ENCODE results near the gene PTPRN2. TPM values are rescaled to one million over a fixed set of nuclear protein-coding genes. Genes with fewer than 3 reads are reported as not detected.
A peak's percentile ranks its signal among the peaks of the same experiment; 100 is the strongest.

The PTPRN2 gene
- total RNA-seq, 4 donors from 2014 or later = 14.9 to 34.3 (median 21.3) TPM

DNA sequence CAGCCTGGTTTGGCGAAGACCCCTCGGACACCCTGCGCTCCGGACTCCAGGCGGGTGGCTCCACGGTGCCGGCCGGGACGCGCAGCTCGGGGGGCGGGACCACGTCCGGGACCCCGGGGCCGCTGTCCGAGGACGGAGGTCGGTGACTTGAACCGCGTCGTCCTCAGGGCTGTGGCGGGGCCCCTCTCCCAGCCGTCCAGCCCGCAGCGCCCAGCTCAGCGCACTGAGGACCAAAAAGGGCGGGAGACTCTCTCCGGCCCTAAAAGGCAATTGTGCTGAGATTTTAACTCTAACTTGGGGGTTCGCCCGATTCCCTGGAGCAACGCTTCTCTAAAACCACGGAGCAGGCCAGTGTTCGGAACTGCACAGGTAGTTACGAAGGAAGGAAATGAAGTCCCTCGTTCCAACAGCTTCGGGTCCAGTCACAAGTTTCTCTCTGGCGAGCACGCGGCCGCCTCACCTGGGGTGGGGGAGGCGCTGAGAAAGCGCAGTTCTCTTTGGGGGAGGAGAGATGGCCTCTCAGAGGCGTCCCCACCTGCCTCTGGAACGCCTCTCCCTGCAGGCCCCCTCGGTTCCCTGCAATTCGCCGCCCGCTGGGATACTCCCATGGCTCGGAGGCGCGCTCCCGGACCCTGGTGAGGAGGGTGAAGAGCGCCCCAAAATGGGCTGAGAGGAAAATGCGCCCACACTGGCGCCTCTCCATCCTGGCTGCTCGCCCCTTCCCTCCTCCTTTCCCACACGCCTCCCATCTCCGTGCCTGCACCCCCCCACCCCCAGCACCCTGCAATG, 898.2 kb downstream of the PTPRN2 start:
- peak in 2 of 3 donors; percentile 23 to 34 for DNase-seq
- Histone ChIP-seq H3K27me3 (peaks cover 0 to 52% of the 10 kb centered on the region in 2 donors), H3K4me3 (peak overlapping the region in 2 of 4 donors; percentile 9 to 50), H3K9me3 (no peaks in the 10 kb centered on the region), H3K27ac (no peak overlapping the region), H3K4me1 (peaks cover 0 to 51% (median 0%) of the 10 kb centered on the region in 4 donors), H3K36me3 (no peaks in the 10 kb centered on the region)
- no peak for TF ChIP-seq POLR2A (IDR thresholded peaks at IDR 0.05)
- TF ChIP-seq, protein P1, sequence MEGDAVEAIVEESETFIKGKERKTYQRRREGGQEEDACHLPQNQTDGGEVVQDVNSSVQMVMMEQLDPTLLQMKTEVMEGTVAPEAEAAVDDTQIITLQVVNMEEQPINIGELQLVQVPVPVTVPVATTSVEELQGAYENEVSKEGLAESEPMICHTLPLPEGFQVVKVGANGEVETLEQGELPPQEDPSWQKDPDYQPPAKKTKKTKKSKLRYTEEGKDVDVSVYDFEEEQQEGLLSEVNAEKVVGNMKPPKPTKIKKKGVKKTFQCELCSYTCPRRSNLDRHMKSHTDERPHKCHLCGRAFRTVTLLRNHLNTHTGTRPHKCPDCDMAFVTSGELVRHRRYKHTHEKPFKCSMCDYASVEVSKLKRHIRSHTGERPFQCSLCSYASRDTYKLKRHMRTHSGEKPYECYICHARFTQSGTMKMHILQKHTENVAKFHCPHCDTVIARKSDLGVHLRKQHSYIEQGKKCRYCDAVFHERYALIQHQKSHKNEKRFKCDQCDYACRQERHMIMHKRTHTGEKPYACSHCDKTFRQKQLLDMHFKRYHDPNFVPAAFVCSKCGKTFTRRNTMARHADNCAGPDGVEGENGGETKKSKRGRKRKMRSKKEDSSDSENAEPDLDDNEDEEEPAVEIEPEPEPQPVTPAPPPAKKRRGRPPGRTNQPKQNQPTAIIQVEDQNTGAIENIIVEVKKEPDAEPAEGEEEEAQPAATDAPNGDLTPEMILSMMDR (IDR thresholded peaks at IDR 0.05) = no peak

DNA sequence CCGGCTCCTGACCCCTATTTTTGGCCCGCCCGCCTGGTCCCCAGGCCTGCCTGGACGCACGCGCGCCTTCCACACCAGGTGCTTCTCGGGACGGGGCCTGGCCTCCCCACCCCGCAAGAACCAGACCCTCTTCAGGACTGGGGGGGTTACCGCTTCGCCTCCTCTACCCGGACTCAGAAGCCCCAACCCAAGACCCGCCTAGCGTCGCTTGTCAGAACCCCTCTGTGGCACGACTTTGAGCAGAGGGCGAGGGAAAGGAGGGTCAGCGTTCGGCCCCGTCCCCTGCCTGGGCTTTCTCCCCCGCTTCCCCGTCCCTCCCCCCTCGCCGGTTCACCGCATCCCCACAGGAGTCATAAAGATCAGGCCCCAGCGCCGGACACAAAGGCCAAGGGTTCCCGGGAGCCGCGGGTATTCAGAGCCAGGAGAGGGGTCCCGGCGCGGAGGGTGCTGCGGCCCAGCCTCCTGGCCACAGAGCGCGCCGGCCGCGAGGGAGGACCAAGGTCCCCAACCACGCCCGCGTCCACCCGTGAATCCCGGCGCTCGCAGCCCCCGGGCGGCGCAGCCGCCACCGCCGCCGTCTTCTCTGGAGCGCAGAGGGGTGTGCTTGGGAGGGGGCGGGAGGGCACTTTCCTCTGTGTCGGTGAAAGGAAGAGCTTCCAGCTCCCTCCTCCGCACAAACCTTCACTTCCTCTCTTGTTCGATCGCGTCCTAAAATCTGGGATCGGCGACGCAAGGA, 898.9 kb downstream of the PTPRN2 start:
- Histone ChIP-seq H3K4me1 (peaks cover 0 to 53% (median 0%) of the 10 kb centered on the region in 4 donors), H3K36me3 (no peaks in the 10 kb centered on the region)
- no peak for TF ChIP-seq POLR2A (IDR thresholded peaks at IDR 0.05)
- TF ChIP-seq, protein P1 (IDR thresholded peaks at IDR 0.05) = no peak

DNA sequence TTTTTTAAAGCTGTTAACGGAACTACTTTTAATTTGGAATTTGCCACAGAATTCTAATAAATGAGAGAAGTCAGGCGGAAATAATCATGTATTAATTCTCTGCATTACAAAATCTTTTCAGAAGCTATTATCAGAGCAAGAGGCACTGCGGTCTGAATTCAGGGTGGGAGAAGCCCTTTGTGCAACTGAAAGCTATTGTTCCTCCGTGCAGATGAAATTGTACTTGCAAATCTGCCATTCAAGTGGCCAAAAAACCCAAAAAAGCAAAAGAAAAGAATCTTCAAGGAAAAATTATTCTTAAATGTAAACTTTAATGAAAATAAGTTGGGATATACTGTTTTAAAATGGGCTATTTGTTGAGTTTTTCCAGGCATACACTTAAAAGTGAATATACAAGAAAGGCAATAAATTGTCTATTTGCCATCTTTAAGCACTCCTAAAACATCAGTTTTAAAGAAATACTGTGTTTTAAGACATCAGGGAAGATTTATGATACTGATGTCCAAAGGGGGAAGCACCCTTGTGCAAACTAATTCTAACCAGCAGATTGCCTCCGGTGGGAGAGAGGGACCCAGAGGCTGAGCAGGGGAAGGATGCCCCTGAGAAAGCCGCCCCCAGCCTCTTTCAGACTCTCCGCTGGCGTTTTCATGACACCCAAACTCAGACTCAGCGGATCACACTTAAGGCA, 899.6 kb downstream of the PTPRN2 start:
- no peaks in the 10 kb centered on the region for H3K36me3 ChIP-seq
- no peak overlapping the region for H3K27ac ChIP-seq
- no peak overlapping the region for H3K4me3 ChIP-seq
- TF ChIP-seq, protein P1 (IDR thresholded peaks at IDR 0.05) = no peak
- no peak for TF ChIP-seq POLR2A (IDR thresholded peaks at IDR 0.05)
- H3K4me1 ChIP-seq = peaks cover 0 to 46% (median 0%) of the 10 kb centered on the region in 4 donors
- H3K27me3 ChIP-seq = peaks cover 0 to 62% of the 10 kb centered on the region in 2 donors
- H3K9me3 ChIP-seq = no peaks in the 10 kb centered on the region
- DNase-seq = no peak

More for the DNA sequence above, 898.9 kb downstream of the PTPRN2 start:
- Histone ChIP-seq H3K4me3 (no peak overlapping the region), H3K27ac (no peak overlapping the region), H3K9me3 (no peaks in the 10 kb centered on the region), H3K27me3 (peaks cover 0 to 57% of the 10 kb centered on the region in 2 donors)
- peak in 2 of 3 donors; percentile 24 to 45 for DNase-seq

DNA sequence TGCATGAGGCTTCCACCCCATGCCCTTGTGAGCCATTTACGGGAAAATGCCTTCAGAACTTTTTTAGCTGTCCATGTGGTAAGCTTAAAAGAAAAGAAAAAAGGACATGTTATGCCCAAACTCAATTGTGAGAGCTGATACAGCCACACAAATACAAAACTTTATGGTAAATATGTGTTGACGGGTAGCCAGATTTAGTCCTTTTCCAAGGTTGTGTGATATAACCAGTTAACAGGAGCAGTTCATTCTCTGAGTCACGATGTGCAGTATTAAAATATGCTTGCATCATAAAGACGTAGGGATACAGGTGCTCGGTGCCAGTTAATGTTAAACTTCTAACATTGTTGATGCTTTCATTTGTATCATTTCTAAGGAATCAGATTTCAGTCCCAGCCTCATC, 900.5 kb downstream of the PTPRN2 start:
- no peak for DNase-seq
- no peak overlapping the region for H3K4me3 ChIP-seq
- peaks cover 0 to 40% (median 0%) of the 10 kb centered on the region in 4 donors for H3K4me1 ChIP-seq
- peaks cover 0 to 62% of the 10 kb centered on the region in 2 donors for H3K27me3 ChIP-seq
- no peaks in the 10 kb centered on the region for H3K36me3 ChIP-seq
- no peak overlapping the region for H3K27ac ChIP-seq
- H3K9me3 ChIP-seq = no peaks in the 10 kb centered on the region
- no peak for TF ChIP-seq POLR2A (IDR thresholded peaks at IDR 0.05)
- TF ChIP-seq, protein P1 (IDR thresholded peaks at IDR 0.05) = no peak

DNA sequence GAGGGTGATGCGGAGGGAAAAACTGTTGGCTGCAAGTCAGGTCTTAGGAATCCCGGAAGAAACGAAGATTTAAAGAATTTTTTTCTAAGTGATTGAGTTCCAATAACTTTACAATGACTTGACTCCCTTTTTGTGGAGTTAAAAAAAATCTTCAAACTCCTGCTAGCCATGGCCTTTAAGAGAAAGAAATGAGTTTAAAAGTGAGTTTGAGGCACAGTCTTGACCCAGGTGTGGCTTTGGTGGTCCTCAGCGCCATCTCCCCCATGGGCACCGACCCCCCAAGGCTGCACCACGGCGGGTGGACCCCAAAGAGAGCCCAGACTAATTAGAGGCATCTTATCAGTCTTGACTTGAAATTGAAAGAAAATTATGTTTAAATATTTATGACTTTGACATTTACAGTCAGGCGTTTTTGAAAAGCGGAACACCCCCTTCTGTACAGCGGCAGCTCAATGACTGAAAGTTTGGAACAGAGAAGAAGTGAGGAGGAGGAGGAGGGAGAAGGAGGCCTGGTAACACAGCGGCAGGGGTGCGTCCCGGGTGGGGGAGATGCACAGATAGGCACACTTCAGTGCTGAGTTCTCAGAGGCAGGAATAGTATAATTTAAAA, 901.2 kb downstream of the PTPRN2 start:
- peaks cover 0 to 32% (median 0%) of the 10 kb centered on the region in 4 donors for H3K4me1 ChIP-seq
- no peaks in the 10 kb centered on the region for H3K36me3 ChIP-seq
- H3K9me3 ChIP-seq = no peaks in the 10 kb centered on the region
- H3K27ac ChIP-seq = no peak overlapping the region
- H3K4me3 ChIP-seq = no peak overlapping the region
- H3K27me3 ChIP-seq = peaks cover 0 to 58% of the 10 kb centered on the region in 2 donors
- DNase-seq = peak in 2 of 3 donors; percentile 18 to 26
- TF ChIP-seq POLR2A (IDR thresholded peaks at IDR 0.05) = no peak
- TF ChIP-seq, protein P1 (IDR thresholded peaks at IDR 0.05) = no peak
